OCI-LY1 (cell line): ENCODE data around the gene TMA16.

Source experiments
- CTCF ChIP-seq: fragments of 200-600 bp; sonication (generic), shearing (Covaris generic); IDR thresholded peaks from 2 replicates; pipeline ENCODE4 v1.5.1; 2017; ENCODE audit warnings: mild to moderate bottlenecking, antibody characterized with exemption, low read length, moderate library complexity, mixed read lengths
- EZH2 ChIP-seq: fragments of 200-600 bp; sonication (generic), shearing (Covaris generic); IDR thresholded peaks from 2 replicates; pipeline ENCODE4 v1.8.0; 2017; ENCODE audit warnings: borderline replicate concordance, mixed run types, mild to moderate bottlenecking, antibody characterized with exemption, low read length, moderate library complexity, mixed read lengths

- TF ChIP-seq CTCF (no peak), EZH2 (no peak)
These were observed 20.5 kb upstream of the TMA16 start for GRCh38 chr4:163474027-163474426.
